Measurements from ENCODE around the gene RREB1.

DNA sequence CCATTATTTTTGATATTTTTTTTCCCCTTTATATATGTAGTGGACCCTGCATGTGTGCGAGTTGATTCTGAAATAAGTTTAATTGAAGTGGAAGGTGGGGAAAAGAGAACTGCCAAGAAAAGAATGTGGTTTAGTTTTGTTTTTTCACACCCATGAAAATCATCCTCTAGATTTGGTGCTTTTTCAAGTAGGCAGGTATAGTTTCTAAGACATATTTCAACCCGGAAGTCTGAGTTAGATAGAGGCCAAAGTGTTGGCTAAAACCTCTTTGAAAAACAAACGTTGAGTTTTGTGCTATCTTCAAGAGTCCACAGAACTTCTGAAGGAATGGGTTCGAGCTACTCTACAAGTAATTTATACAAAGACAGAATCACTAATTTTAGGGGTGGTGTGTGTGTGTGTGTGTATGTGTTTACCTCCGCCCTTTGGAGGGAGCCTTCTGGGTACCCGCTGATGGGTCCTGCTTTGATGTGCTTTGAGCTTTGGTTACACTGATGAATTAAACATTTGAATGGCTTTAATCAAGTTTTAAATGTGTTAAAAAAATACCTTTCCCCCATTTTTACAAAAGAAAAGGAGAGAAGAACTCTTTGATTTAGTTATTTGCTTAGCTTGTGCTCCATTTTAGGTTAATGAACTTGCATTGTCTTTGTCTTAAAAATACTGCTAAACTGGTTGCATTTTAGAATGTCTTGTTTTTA is 2.5 kb downstream of the RREB1 start:
- TF ChIP-seq, protein P1, sequence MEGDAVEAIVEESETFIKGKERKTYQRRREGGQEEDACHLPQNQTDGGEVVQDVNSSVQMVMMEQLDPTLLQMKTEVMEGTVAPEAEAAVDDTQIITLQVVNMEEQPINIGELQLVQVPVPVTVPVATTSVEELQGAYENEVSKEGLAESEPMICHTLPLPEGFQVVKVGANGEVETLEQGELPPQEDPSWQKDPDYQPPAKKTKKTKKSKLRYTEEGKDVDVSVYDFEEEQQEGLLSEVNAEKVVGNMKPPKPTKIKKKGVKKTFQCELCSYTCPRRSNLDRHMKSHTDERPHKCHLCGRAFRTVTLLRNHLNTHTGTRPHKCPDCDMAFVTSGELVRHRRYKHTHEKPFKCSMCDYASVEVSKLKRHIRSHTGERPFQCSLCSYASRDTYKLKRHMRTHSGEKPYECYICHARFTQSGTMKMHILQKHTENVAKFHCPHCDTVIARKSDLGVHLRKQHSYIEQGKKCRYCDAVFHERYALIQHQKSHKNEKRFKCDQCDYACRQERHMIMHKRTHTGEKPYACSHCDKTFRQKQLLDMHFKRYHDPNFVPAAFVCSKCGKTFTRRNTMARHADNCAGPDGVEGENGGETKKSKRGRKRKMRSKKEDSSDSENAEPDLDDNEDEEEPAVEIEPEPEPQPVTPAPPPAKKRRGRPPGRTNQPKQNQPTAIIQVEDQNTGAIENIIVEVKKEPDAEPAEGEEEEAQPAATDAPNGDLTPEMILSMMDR (conservative IDR thresholded peaks at IDR 0.05; ENCODE audit: low read depth, low read length): no peak
- TF ChIP-seq EZH2 (IDR thresholded peaks at IDR 0.05; ENCODE audit: borderline replicate concordance, low read depth, low read length, poor library complexity, severe bottlenecking): no peak
